Activated CD8-positive, alpha-beta memory T cell treated with anti-CD3 and anti-CD28 coated beads, Interleukin-2, amount 50 U/mL, for 48 hours (primary cell): ENCODE measurements around the gene KLRG1.

Experiments
- DNase-seq: peaks from one replicate; pipeline ENCODE4 v3.0.0-alpha.2; 2020

KLRG1 gene

DNA sequence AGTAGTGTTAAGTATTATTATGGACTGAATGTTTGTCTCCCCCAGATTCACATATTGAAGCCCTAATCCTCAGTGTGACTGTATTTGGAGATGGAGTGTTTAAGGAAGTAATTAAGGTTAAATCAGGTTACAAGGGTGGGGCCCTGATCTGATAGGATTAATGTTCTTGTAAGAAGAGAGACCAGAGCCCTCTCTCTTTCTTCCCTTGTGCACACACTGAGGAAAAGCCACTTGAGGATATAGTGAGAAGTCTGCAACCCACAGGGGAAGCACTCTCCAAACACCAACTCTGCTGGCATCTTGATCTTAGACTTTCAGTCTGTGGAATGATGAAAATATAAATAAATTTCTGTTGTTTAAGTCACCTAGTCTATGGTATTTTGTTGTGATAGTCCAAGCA lies 2.2 kb upstream of the KLRG1 start:
- DNase-seq, result no peak

- DNase-seq, result no peak
Measured at GRCh38 chr12:8987685-8988084, 1.7 kb upstream of the KLRG1 start.

GRCh38 chr12:8991371-8992345 lies 2.3 kb downstream of the KLRG1 start:
- DNase-seq, result no peak

DNA sequence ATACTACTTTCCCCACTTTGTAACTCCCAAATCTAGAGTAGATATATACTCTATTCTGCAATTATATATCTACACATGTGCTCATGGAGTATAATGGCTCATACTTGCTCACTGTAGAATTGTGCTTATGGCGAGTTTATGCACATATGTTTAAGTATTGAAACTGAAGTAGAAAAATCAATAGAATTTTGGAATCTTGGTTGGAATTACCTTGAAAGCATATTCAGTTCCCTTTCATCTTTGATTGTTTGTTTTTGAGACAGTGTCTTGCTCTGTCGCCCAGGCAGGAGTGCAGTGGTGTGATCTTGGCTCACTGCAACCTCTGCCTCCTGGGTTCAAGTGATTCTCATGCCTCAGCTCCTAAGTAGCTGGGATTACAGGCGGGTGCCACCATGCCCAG lies 4.5 kb downstream of the KLRG1 start:
- no peak for DNase-seq

DNA sequence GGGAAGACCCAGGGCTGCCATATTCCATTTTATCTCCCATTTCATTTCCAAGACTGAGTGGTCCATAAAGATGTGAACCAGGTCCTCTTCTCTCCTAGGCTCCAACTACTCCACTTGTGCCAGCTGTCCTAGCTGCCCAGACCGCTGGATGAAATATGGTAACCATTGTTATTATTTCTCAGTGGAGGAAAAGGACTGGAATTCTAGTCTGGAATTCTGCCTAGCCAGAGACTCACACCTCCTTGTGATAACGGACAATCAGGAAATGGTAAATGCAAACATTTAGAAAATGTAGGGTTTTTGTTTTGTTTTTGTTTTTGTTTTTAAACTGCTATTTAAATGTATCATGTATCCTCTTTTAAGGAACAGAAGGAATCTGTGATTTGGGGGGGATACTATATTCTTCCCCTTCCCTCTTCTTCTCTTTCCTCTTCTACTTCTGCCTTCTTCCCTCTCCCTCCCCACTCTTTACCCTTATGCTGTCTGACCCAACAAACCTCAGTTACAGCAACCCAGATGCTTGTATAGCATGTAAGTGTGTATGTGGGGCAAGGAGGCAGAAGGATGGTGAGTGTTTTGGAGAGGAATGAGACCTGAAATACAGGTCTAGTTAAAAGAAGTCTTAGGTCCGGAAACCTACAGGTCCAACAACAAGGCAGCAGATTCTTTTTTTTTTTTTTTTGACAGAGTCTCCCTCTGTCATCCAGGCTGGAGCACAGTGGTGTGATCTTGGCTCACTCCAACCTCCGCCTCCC lies 5.9 kb downstream of the KLRG1 start:
- DNase-seq, result no peak

DNA sequence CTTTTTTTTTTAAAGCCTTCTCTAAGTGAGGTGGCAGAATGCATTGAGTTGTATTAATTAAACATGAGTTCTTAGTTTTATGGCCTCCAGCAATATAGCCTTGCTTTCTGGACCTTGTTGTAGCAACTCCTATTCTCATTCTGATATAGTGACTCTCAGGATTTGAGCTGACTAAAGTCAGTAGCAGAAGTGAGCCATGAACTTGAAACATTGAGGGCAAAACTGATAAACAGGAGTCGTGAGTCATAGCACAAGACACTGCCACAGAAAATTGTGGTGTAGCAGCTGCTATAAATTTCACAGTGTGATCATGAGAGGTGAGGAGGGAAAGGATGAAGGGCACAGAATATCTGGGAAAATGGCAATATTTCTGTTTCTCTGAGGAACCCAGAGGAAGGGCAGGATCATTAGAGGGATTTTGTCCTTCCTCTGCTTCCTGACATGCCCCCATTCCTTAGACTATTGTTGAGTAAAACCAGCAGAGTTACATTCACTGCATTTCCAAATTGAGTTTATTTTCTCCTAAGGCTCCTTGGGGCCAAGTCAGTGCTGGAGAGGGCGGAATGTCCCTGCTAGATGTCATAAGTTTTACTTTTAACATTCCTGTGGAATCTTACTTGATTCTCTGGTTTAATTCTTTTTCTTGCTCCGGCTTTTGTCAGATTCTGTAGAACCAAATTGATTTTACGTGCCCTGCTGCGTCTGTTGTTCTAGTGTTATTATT lies 7.5 kb downstream of the KLRG1 start:
- no peak for DNase-seq

DNA sequence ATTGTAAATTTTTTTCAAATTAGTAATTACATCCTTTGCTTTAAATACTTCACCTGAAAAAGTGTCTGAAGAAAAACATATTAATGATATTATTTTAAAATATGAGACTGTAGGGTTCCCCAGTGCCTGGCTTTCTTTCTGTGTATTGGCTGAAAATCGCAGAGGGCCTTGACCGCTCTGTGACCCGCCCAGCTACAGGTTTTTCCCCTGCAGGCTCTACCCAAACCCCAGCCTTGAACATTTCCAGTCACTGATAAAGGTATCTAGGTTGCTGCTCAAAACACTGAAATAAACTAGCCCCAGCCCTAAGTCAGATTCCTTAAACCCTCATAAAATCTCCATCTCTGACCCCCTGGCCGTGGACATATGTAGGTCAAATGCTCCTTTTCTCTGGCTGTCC lies 11.9 kb downstream of the KLRG1 start:
- DNase-seq, result no peak

DNA sequence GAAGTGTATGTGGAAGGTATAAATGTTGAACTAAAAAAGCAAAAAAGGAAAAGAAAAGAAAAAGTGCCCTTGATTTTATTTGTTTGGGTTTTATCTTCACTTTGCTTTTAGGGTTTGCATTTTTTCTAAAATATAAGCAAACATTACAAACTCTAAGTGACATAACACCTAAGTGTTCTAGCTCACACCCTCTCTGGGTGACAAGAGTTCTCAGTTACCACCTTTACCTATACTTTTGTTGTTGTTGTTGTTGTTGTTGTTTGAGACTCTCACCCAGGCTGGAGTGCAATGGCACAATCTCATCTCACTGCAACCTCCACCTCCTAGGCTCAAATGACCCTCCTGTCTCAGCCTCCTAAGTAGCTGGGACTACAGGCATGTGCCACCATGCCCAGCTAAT lies 13.0 kb downstream of the KLRG1 start:
- no peak for DNase-seq

- DNase-seq, result no peak
Measured at GRCh38 chr12:9022592-9022991, 33.2 kb downstream of the KLRG1 start.

DNA sequence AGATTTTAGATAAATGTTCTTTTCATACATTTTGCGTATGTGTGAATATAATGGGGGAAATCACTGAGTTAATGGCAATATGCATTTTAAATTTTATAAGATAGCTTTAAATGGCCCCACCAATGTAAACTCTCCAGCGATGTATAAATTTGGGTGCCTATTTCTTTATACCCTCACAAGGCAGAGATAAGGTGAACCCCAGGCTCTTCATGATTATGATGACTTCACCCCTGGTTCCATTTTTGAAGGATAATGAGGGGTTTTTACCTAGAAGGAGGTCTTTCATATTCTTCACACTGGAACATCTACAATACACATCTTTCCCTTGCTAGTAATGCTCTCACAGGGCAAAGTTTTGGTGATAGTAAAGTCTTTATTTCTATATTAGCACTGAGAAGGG lies 35.2 kb downstream of the KLRG1 start:
- no peak for DNase-seq

DNA sequence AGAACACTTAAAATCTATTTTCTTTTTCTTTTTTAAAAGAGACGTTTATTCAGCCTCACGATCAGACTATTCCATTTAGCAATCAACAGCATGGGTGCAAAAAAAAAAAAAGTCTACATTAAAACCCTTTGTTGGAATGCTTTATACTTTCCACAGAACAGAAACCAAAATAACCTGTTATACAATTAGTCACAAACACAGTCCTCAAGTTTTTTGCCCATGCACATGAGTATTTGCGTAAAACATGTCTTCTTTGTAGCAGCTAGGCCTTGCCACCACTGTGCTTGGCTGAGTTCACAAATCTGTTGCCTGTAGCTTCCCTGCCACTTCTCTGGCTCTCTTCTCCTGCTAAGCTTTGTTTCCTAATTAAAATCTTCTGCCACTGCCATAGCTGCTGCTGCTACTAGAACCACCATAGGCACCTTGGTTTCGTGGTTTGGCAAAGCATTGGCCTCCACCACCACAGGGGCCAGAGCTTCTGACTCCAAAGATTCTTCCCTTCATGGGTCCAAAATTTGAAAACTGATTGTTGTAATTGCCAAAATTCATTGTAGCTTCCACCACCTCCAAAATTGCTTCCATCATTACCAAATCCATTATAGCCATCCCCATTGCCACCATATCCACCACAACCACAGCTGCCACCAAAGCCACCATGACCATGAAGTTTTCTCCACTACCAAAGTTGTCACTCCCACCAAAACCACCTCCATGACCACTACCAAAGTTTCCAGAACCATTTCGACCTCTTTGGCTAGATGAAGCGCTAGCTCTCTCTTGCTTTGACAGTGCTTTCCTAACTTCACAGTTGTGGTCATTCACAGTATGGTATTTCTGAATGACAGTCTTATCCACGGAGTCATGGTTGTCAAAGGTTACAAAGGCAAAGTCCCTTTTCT lies 38.1 kb downstream of the KLRG1 start:
- peak; percentile 85 for DNase-seq

- no peak for DNase-seq
Measured at GRCh38 chr12:9030776-9031175, 41.4 kb downstream of the KLRG1 start.

DNA sequence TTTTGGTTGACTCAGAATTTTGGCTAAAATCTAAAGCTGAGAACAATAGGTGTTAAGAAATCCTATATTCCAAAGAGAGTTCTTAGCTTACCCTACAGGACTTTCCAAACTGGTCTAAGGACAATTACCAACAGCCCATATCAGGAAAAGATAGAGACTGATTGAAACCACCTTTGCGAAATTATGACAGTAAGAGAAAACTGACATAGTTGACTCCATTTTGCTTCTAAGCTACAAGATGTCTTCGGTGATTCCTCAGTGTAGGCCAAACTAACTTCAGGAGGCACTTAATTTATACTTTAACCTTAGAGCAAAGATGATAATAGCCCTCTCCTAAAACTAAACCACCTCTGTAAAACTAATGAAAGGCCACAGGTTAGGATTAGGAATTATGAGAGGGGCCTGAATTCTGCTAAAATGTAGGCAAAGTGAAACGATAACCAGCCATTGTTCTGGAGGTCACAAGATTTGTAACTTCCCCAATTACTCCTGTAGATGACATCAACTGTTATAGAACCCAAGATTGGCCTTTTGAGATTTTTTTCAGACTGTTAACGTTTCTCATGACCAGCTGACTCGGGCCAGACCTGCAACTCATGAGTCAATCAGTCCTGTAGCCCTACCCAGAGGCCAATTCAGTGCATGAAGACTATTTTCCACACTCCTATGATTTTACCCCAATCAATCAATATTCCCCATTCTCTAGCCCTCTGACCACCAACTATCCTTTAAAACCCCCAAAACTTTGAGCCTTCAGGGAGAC lies 43.0 kb downstream of the KLRG1 start:
- no peak for DNase-seq

DNA sequence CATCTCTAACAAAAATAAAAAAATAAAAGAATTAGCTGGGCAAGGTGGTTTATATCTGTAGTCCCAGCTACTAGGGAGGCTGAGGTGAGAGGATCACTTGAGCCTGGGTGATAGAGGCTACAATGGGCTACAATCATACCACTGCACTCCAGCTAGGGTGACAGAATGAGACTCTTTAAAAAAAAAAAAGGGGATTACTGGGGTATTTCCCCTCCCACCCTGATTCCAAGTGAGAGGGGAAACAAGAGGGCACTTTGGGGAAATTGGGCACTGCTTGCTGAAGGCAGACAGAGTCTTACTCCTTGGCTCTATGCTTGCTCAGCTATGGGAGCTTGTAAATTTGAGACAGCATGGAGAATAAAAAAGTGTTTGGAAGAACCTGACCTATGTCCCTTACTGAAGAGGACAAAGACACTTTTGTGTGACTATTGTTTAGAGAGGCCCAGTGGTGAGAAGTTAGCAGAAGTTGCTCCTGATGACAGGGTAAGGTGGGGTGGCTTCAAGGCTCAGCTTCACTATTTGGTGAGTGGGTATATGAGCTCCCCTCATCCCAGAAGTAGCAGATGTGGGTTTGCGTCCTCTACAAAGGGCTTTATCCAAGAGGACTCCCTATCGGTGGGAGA lies 44.0 kb downstream of the KLRG1 start:
- no peak for DNase-seq

GRCh38 chr12:9034095-9034494 lies 44.7 kb downstream of the KLRG1 start:
- DNase-seq, result no peak

DNA sequence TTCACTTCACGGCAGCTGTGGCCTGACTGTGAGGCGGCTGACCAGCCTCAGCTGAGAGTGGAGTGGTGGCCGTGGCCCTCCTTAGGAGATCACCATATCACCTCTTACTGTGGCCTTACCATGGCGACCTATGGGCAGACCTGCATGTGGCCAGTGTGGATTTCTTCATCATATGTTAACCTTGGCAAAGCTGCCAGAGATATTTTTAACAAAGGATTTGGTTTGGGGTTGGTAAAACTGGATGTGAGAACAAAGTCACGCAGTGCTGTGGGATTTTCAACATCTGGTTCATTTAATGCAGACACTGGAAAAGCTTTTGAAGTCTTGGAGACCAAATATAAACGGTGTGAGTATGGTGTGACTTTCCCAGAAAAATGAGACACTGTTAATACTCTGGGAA lies 46.9 kb downstream of the KLRG1 start:
- DNase-seq, result no peak

DNA sequence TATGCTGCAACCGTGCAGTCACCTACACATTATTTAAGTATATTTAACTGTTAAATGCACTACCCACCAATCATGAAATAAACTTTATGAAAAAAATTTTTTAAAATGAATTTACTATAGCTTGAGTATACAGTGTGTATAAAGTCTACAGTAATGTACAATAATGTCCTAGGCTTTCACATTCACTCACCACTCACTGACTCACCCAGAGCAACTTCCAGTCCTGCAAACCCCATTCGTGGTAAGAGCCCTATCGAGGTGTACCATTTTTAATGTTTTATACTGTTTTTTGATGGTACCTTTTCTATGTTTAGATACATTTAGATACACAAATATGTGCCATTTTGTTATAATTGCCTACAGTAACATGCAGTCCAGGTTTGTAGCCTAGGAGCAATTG lies 48.1 kb downstream of the KLRG1 start:
- no peak for DNase-seq

DNA sequence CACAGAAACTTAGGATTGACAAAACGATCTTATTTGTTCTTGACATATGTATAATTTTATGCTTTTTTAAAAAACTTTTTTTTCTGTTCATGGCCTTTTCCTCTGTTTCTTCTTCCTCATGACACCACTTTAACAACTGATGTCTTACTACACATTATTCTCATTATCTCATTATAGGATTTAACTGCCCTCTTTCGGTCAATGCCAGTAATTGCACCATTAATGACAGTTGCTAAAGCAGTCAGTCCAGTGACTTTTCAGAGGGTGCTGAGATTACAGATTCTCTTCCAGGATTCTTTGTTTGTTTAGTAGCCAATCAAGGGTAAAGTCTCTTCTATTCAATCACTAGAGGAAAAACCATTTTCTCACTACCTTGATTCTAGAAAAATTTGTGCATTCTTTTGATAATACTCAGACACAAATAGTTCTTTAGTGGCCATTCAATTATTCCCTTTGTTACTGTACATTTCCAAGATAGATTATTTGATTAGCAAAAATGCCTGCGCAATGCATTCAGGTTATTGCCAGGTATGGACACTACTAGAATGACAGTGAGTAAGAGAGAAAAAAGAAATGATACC lies 50.1 kb downstream of the KLRG1 start:
- no peak for DNase-seq

- DNase-seq, result no peak
Measured at GRCh38 chr12:9040484-9041186, 51.3 kb downstream of the KLRG1 start.

- no peak for DNase-seq
Measured at GRCh38 chr12:9041321-9041720, 52.0 kb downstream of the KLRG1 start.
